ENCODE measurements around the gene TMEM163.

The TMEM163 gene

DNA sequence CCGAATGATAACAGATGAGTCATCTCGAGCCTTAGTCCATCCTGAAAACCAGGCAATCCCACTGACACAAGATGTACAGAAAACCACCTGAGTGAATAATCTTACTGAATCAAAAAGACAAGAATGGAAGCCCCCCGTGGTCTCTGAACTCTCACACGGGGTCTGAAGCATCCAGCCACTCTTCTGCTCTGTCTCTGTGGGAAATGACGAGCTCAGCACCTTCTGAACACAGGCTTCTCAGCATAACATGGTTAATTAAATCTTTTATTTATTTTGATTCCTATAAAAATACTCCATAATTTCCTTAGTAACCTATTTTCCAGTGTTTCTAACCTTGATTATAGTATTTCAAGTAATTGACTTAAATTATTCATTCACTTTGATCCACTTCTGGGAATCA is 203.7 kb downstream of the TMEM163 start:
- TF ChIP-seq CEBPB (IDR thresholded peaks at IDR 0.05), result no peak
- TF ChIP-seq, protein P1, sequence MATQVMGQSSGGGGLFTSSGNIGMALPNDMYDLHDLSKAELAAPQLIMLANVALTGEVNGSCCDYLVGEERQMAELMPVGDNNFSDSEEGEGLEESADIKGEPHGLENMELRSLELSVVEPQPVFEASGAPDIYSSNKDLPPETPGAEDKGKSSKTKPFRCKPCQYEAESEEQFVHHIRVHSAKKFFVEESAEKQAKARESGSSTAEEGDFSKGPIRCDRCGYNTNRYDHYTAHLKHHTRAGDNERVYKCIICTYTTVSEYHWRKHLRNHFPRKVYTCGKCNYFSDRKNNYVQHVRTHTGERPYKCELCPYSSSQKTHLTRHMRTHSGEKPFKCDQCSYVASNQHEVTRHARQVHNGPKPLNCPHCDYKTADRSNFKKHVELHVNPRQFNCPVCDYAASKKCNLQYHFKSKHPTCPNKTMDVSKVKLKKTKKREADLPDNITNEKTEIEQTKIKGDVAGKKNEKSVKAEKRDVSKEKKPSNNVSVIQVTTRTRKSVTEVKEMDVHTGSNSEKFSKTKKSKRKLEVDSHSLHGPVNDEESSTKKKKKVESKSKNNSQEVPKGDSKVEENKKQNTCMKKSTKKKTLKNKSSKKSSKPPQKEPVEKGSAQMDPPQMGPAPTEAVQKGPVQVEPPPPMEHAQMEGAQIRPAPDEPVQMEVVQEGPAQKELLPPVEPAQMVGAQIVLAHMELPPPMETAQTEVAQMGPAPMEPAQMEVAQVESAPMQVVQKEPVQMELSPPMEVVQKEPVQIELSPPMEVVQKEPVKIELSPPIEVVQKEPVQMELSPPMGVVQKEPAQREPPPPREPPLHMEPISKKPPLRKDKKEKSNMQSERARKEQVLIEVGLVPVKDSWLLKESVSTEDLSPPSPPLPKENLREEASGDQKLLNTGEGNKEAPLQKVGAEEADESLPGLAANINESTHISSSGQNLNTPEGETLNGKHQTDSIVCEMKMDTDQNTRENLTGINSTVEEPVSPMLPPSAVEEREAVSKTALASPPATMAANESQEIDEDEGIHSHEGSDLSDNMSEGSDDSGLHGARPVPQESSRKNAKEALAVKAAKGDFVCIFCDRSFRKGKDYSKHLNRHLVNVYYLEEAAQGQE (IDR thresholded peaks at IDR 0.05; ENCODE audit: low read depth), result no peak
- TF ChIP-seq CREB1 (IDR thresholded peaks at IDR 0.05; ENCODE audit: low read depth), result no peak
- no peak for TF ChIP-seq EGR1 (IDR thresholded peaks at IDR 0.05)
- no peak for TF ChIP-seq RAD21 (IDR thresholded peaks at IDR 0.05; ENCODE audit: low read depth)

DNA sequence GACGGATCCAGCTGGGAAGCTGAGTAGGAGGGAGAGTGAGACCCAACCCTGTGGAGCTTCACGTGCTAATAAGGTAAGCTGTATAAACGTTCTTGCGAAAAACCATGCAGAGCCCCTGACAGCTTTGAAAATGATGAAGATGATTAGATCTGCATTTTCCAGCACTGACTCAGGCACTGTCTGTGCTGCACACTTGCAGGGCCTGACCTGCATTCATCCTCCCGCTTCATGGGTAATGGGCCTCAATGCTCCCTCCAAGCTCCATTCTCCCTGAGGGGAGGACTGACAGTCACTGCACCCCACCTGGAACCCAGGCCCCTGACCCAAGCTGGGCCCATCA is 205.4 kb downstream of the TMEM163 start:
- TF ChIP-seq, protein P2, sequence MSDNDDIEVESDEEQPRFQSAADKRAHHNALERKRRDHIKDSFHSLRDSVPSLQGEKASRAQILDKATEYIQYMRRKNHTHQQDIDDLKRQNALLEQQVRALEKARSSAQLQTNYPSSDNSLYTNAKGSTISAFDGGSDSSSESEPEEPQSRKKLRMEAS (IDR thresholded peaks at IDR 0.05), result no peak
- TF ChIP-seq CREB1 (IDR thresholded peaks at IDR 0.05; ENCODE audit: low read depth) (no peak), EP300 (IDR thresholded peaks at IDR 0.05; ENCODE audit: borderline replicate concordance) (no peak), ZBTB7A (IDR thresholded peaks at IDR 0.05; ENCODE audit: low read depth) (no peak), CEBPB (IDR thresholded peaks at IDR 0.05) (no peak), TEAD4 (IDR thresholded peaks at IDR 0.05) (no peak), TAF1 (IDR thresholded peaks at IDR 0.05; ENCODE audit: low read depth) (no peak), YY1 (IDR thresholded peaks at IDR 0.05; ENCODE audit: low read depth) (no peak), RAD21 (IDR thresholded peaks at IDR 0.05; ENCODE audit: low read depth) (no peak), TCF12 (IDR thresholded peaks at IDR 0.05; ENCODE audit: low read depth) (no peak), FOXM1 (IDR thresholded peaks at IDR 0.05; ENCODE audit: borderline replicate concordance, low read depth) (no peak), EGR1 (IDR thresholded peaks at IDR 0.05) (no peak), NFIC (IDR thresholded peaks at IDR 0.05) (no peak)
- TF ChIP-seq, protein P1 (IDR thresholded peaks at IDR 0.05; ENCODE audit: low read depth), result no peak
- TF ChIP-seq, protein P3, sequence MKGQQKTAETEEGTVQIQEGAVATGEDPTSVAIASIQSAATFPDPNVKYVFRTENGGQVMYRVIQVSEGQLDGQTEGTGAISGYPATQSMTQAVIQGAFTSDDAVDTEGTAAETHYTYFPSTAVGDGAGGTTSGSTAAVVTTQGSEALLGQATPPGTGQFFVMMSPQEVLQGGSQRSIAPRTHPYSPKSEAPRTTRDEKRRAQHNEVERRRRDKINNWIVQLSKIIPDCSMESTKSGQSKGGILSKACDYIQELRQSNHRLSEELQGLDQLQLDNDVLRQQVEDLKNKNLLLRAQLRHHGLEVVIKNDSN (IDR thresholded peaks at IDR 0.05), result no peak

DNA sequence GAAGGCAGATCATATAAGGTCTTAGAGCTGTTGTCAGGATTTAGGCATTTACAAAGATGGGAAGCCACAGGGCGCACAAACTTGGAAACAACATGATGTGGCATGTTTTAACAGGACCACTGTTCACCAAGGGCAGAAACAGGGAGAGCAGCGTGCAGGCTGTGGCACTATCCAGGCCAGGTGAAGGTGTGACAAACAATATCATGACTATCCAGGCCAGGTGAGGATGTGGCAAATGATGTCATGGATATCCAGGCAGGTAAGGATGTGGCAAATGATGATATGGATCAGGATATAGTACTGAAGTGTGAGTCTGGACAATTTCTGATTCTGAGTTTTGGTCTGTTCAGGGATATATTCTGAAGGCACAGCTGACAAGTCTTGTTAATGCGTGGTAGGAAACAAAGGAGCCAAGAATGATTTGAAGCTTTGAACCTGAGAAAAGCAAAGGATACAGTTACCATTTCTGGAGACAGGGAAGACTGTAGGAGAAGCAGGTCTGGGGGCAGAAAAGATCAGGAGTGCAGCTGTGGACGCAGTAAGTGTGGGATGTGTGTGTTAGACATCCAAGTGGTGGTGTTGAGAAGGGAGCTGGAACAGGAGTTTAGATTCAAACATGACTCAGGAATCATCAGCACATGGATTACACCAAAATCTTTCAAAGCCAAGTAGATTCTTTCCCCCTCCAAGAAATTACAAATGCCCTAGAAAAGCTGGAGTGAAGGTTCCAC is 205.9 kb downstream of the TMEM163 start:
- no peak for TF ChIP-seq TEAD4 (IDR thresholded peaks at IDR 0.05)
- no peak for TF ChIP-seq CEBPB (IDR thresholded peaks at IDR 0.05)
- no peak for TF ChIP-seq FOXM1 (IDR thresholded peaks at IDR 0.05; ENCODE audit: borderline replicate concordance, low read depth)
- TF ChIP-seq TCF12 (IDR thresholded peaks at IDR 0.05; ENCODE audit: low read depth), result no peak
- no peak for TF ChIP-seq CREB1 (IDR thresholded peaks at IDR 0.05; ENCODE audit: low read depth)
- TF ChIP-seq, protein P1 (IDR thresholded peaks at IDR 0.05; ENCODE audit: low read depth), result no peak
- TF ChIP-seq NFIC (IDR thresholded peaks at IDR 0.05), result no peak

DNA sequence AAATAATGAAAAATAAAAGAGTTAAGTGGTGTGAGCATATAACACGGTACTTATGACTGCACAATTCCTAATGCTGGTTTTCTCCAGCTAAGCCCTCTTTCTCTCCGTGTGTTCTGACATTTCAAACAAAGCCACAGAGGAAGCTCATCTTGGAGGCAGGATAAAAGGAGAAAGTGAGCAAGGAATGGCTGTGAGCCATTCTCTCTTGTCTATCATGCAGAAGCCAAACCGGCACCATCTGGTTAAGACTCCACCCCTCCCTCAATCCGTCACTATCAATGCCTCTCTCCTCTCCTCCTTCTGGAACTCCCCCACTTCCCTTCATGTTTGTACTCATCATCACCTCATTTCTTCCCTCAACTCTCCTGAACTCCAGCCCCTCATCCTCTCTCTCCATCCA is 210.4 kb downstream of the TMEM163 start:
- TF ChIP-seq EP300 (IDR thresholded peaks at IDR 0.05; ENCODE audit: borderline replicate concordance) (no peak), RAD21 (IDR thresholded peaks at IDR 0.05; ENCODE audit: low read depth) (no peak), YY1 (IDR thresholded peaks at IDR 0.05; ENCODE audit: low read depth) (no peak), EGR1 (IDR thresholded peaks at IDR 0.05) (no peak), TAF1 (IDR thresholded peaks at IDR 0.05; ENCODE audit: low read depth) (no peak), TEAD4 (IDR thresholded peaks at IDR 0.05) (no peak), ZBTB7A (IDR thresholded peaks at IDR 0.05; ENCODE audit: low read depth) (no peak), TCF12 (IDR thresholded peaks at IDR 0.05; ENCODE audit: low read depth) (no peak), CREB1 (IDR thresholded peaks at IDR 0.05; ENCODE audit: low read depth) (no peak), FOXM1 (IDR thresholded peaks at IDR 0.05; ENCODE audit: borderline replicate concordance, low read depth) (no peak), NFIC (IDR thresholded peaks at IDR 0.05) (no peak), CEBPB (IDR thresholded peaks at IDR 0.05) (no peak)
- TF ChIP-seq, protein P3 (IDR thresholded peaks at IDR 0.05), result no peak
- TF ChIP-seq, protein P2 (IDR thresholded peaks at IDR 0.05), result no peak
- TF ChIP-seq, protein P1 (IDR thresholded peaks at IDR 0.05; ENCODE audit: low read depth), result no peak
